Activated B cell treated with CpG ODN at 0.5 μM for 24 hours (primary cell): ENCODE results near the gene RPL18. TPM values are rescaled to one million over a fixed set of nuclear protein-coding genes. Genes with fewer than 3 reads are reported as not detected.

Source experiments
- ATAC-seq: fragments of 200-7000 bp; cut with Tn5 transposase; one replicate; pipeline ENCODE4 v1.10.0; 2021; ENCODE audit warnings: low read depth, mild to moderate bottlenecking, moderate library complexity
- CTCF ChIA-PET: fragments of 350-600 bp; sonication (Branson Sonifier 250); formaldehyde crosslinking; loops from one replicate; lab custom pipeline; 2021; ENCODE audit warnings: antibody characterized with exemption; lab: Charles Lee
- POLR2A ChIA-PET: fragments of 350-600 bp; sonication (Branson Sonifier 250); formaldehyde crosslinking; loops from one replicate; lab custom pipeline; 2021; ENCODE audit warnings: antibody characterized with exemption; lab: Charles Lee
- DNase-seq: peaks from one replicate; pipeline ENCODE4 v3.0.0; 2022
- H3K27ac Mint-ChIP-seq: one replicate; pipeline ENCODE4 v1.8.0; 2020; ENCODE audit warnings: mixed read lengths
- H3K27me3 Mint-ChIP-seq: one replicate; pipeline ENCODE4 v1.8.0; 2021; ENCODE audit warnings: mixed read lengths
- H3K36me3 Mint-ChIP-seq: one replicate; pipeline ENCODE4 v1.8.0; 2021; ENCODE audit warnings: low read depth, mixed read lengths
- H3K4me1 Mint-ChIP-seq: one replicate; pipeline ENCODE4 v1.8.0; 2021; ENCODE audit warnings: mixed read lengths
- H3K4me3 Mint-ChIP-seq: one replicate; pipeline ENCODE4 v1.8.0; 2020; ENCODE audit warnings: mild to moderate bottlenecking, mixed read lengths
- H3K9me3 Mint-ChIP-seq: one replicate; pipeline ENCODE4 v1.8.0; 2020; ENCODE audit warnings: mixed read lengths
- CTCF ChIP-seq: fragments of 200-600 bp; IDR thresholded peaks from one replicate; pipeline ENCODE4 v1.8.0; 2022; ENCODE audit warnings: antibody characterized with exemption, mild to moderate bottlenecking
- intact Hi-C: fragments of 100-400 bp; cut with micrococcal nuclease; formaldehyde crosslinking; loops from one replicate; pipeline ENCODE4 v1.15.1; 2024
- total RNA-seq: library from RNA; stranded (reverse); gene quantifications from 2 replicates; pipeline ENCODE4 v1.2.3, GENCODE V29; 2022

The RPL18 gene
- total RNA-seq, 1 donor from 2014 or later, result 2,427 TPM

GRCh38 chr19:48630296-48631063, 11.5 kb upstream of the RPL18 start:
- no peak overlapping the region for H3K4me3 Mint-ChIP-seq
- CTCF ChIA-PET, result no interaction called here
- DNase-seq, result no peak
- peaks cover 36% of the 10 kb centered on the region for H3K4me1 Mint-ChIP-seq
- POLR2A ChIA-PET, result interaction anchor here (0.6 to 1.7 kb wide), 2 partner anchors 11 to 1715 kb away, joined by 5 to 16 read pairs; partner anchors contain the start of genes RPL18 and SPHK2
- H3K36me3 Mint-ChIP-seq, result peaks cover 35% of the 10 kb centered on the region
- TF ChIP-seq CTCF, result no peak
- ATAC-seq, result no peak
- no peak overlapping the region for H3K27ac Mint-ChIP-seq
- intact Hi-C loops, result loop anchor here (10.0 kb wide), 1 partner anchor 484 kb away; the partner anchor contains the start of genes C19orf73, LIN7B and PPFIA3
- no peaks in the 10 kb centered on the region for H3K27me3 Mint-ChIP-seq
- H3K9me3 Mint-ChIP-seq, result no peaks in the 10 kb centered on the region

GRCh38 chr19:48629599-48630295, 10.8 kb upstream of the RPL18 start:
- H3K4me3 Mint-ChIP-seq, result no peak overlapping the region
- DNase-seq (no peak), ATAC-seq (no peak)
- no peak for TF ChIP-seq CTCF
- H3K36me3 Mint-ChIP-seq, result peaks cover 35% of the 10 kb centered on the region
- no peaks in the 10 kb centered on the region for H3K9me3 Mint-ChIP-seq
- H3K27me3 Mint-ChIP-seq, result no peaks in the 10 kb centered on the region
- H3K27ac Mint-ChIP-seq, result no peak overlapping the region
- CTCF ChIA-PET, result no interaction called here
- intact Hi-C loops, result loop anchor here (10.0 kb wide), 1 partner anchor 485 kb away; the partner anchor contains the start of genes C19orf73, LIN7B and PPFIA3
- peaks cover 35% of the 10 kb centered on the region for H3K4me1 Mint-ChIP-seq
- POLR2A ChIA-PET, result interaction anchor here (1.7 kb wide), 1 partner anchor 11 kb away, joined by 16 read pairs; the partner anchor contains the start of genes RPL18 and SPHK2

GRCh38 chr19:48629297-48629598, 10.3 kb upstream of the RPL18 start:
- CTCF ChIA-PET, result no interaction called here
- Mint-ChIP-seq H3K36me3 (peaks cover 35% of the 10 kb centered on the region), H3K4me1 (peaks cover 34% of the 10 kb centered on the region), H3K27ac (no peak overlapping the region), H3K9me3 (no peaks in the 10 kb centered on the region), H3K27me3 (no peaks in the 10 kb centered on the region), H3K4me3 (no peak overlapping the region)
- no peak for TF ChIP-seq CTCF
- POLR2A ChIA-PET, result interaction anchor here (1.7 kb wide), 1 partner anchor 10 kb away, joined by 16 read pairs; the partner anchor contains the start of genes RPL18 and SPHK2
- DNase-seq (no peak), ATAC-seq (no peak)
- intact Hi-C loops, result no loop called here

- peak overlapping the region; percentile 32 for H3K27ac Mint-ChIP-seq
- POLR2A ChIA-PET, result interaction anchor here (1.2 to 2.2 kb wide), 3 partner anchors 9 to 19 kb away, joined by 3 to 22 read pairs (median 16); partner anchors contain the start of genes RPL18 and SPHK2
Observed at GRCh38 chr19:48628486-48629296, 9.7 kb upstream of the RPL18 start.

More at GRCh38 chr19:48628486-48629296, 9.7 kb upstream of the RPL18 start:
- intact Hi-C loops, result no loop called here
- ATAC-seq (no peak), DNase-seq (no peak)
- Mint-ChIP-seq H3K4me3 (no peak overlapping the region), H3K4me1 (peaks cover 34% of the 10 kb centered on the region), H3K27me3 (no peaks in the 10 kb centered on the region), H3K9me3 (no peaks in the 10 kb centered on the region), H3K36me3 (peaks cover 38% of the 10 kb centered on the region)
- TF ChIP-seq CTCF, result no peak
- CTCF ChIA-PET, result no interaction called here
